WERI-Rb-1 (cell line): ENCODE results near the gene ATXN7L3.

Experiments used
- DNase-seq: peaks from one replicate; pipeline ENCODE4 v3.0.0-alpha.2; 2020
- H3K27ac ChIP-seq: fragments of 250-450 bp; sonication (Bioruptor Pico); 2 replicates; pipeline ENCODE4 v1.5.1; 2020; ENCODE audit warnings: mild to moderate bottlenecking, moderate library complexity
- H3K27me3 ChIP-seq: fragments of 250-450 bp; sonication (Bioruptor Pico); 2 replicates; pipeline ENCODE4 v1.5.1; 2021; ENCODE audit warnings: mild to moderate bottlenecking, low read depth, moderate library complexity; ENCODE audit not compliant: insufficient read depth, severe bottlenecking
- H3K36me3 ChIP-seq: fragments of 250-450 bp; sonication (Bioruptor Pico); 2 replicates; pipeline ENCODE4 v1.5.1; 2020; ENCODE audit warnings: mild to moderate bottlenecking, moderate library complexity
- H3K4me3 ChIP-seq: 2 replicates; pipeline ENCODE4 v1.5.1; 2011; ENCODE audit warnings: low read depth, mild to moderate bottlenecking, control low read depth, low read length
- H3K9me3 ChIP-seq: fragments of 250-450 bp; sonication (Bioruptor Pico); 2 replicates; pipeline ENCODE4 v1.5.1; 2021; ENCODE audit warnings: mild to moderate bottlenecking, moderate library complexity; ENCODE audit not compliant: severe bottlenecking
- TF ChIP-seq, protein P1 (sequence below): IDR thresholded peaks from 2 replicates; pipeline ENCODE4 v1.5.1; 2011; ENCODE audit warnings: low read depth, mild to moderate bottlenecking, control low read depth, inconsistent platforms, low read length

ATXN7L3 gene

GRCh38 chr17:44177640-44178039 is 22.0 kb downstream of the ATXN7L3 start:
- no peak overlapping the region for H3K27ac ChIP-seq

DNA sequence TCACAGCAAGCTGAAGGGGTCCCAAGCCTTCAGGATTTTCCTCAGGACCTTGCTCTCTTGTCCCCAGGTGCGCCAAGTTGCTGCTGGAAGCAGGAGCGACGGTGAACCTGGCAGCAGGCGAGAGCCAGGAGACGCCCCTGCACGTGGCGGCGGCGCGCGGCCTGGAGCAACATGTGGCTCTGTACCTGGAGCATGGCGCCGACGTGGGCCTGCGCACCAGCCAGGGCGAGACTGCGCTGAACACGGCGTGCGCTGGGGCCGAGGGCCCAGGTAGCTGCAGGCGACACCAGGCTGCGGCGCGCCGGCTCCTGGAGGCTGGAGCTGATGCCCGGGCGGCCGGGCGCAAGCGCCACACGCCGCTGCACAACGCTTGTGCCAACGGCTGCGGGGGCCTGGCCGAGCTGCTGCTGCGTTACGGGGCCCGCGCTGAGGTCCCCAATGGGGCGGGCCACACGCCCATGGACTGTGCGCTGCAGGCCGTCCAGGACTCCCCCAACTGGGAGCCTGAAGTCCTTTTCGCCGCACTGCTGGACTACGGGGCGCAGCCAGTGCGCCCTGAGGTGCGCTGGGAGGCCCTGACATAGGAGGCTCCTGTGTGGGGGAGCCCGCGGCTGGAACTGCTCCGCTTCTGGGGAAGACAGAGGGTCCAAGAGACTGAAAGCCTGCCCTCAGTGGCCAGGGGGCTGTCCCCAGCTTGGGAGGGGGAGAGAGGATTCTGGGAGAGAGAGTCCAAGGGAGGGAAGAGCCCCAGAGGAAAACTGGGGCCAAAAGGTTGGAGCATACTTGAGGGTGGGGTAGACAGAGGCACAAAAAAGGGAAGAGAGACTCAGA is 22.8 kb downstream of the ATXN7L3 start:
- Histone ChIP-seq H3K36me3 (peaks cover 53% of the 10 kb centered on the region), H3K27ac (no peak overlapping the region), H3K4me3 (no peak overlapping the region)

More at GRCh38 chr17:44177640-44178039, 22.0 kb downstream of the ATXN7L3 start:
- H3K36me3 ChIP-seq = peaks cover 61% of the 10 kb centered on the region
- DNase-seq = no peak
- H3K4me3 ChIP-seq = no peak overlapping the region
- no peaks in the 10 kb centered on the region for H3K27me3 ChIP-seq
- H3K9me3 ChIP-seq = no peaks in the 10 kb centered on the region
- TF ChIP-seq, protein P1, sequence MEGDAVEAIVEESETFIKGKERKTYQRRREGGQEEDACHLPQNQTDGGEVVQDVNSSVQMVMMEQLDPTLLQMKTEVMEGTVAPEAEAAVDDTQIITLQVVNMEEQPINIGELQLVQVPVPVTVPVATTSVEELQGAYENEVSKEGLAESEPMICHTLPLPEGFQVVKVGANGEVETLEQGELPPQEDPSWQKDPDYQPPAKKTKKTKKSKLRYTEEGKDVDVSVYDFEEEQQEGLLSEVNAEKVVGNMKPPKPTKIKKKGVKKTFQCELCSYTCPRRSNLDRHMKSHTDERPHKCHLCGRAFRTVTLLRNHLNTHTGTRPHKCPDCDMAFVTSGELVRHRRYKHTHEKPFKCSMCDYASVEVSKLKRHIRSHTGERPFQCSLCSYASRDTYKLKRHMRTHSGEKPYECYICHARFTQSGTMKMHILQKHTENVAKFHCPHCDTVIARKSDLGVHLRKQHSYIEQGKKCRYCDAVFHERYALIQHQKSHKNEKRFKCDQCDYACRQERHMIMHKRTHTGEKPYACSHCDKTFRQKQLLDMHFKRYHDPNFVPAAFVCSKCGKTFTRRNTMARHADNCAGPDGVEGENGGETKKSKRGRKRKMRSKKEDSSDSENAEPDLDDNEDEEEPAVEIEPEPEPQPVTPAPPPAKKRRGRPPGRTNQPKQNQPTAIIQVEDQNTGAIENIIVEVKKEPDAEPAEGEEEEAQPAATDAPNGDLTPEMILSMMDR = no peak

DNA sequence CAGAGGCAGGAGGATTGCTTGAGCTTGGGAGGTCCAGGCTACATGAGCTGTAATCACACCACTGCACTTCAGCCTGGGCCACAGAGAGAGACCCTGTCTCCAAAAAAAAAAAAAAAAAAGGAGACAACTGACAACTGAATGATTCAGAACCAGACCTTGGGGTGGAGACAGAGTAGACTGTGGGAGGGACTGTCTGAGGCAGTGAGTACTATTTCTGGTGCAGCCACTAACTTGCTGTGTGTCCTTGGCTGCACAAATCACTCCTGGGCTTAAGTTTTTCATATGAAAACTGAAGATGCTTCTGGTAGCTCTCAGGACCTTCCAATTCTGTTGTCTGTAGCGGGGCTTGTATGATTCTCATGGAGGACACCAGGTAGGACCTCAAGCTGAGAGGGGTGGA is 23.4 kb downstream of the ATXN7L3 start:
- no peaks in the 10 kb centered on the region for H3K9me3 ChIP-seq
- TF ChIP-seq, protein P1 = no peak
- H3K27ac ChIP-seq = no peak overlapping the region
- peaks cover 48% of the 10 kb centered on the region for H3K36me3 ChIP-seq
- H3K4me3 ChIP-seq = no peak overlapping the region
- H3K27me3 ChIP-seq = no peaks in the 10 kb centered on the region
- no peak for DNase-seq

More for the DNA sequence above, 22.8 kb downstream of the ATXN7L3 start:
- Histone ChIP-seq H3K9me3 (no peaks in the 10 kb centered on the region), H3K27me3 (no peaks in the 10 kb centered on the region)
- TF ChIP-seq, protein P1 = no peak
- no peak for DNase-seq

- H3K27me3 ChIP-seq = no peaks in the 10 kb centered on the region
- no peak overlapping the region for H3K27ac ChIP-seq
- no peaks in the 10 kb centered on the region for H3K9me3 ChIP-seq
- TF ChIP-seq, protein P1 = no peak
- H3K4me3 ChIP-seq = no peak overlapping the region
- DNase-seq = no peak
- H3K36me3 ChIP-seq = peaks cover 48% of the 10 kb centered on the region
These were observed 25.3 kb downstream of the ATXN7L3 start for GRCh38 chr17:44174427-44174826.

- TF ChIP-seq, protein P1 = no peak
- H3K27me3 ChIP-seq = no peaks in the 10 kb centered on the region
- no peaks in the 10 kb centered on the region for H3K9me3 ChIP-seq
- 0 out of 2 replicates have a peak overlapping the region, but pooled peaks have one; percentile 18 for H3K27ac ChIP-seq
- H3K36me3 ChIP-seq = peaks cover 24% of the 10 kb centered on the region
- DNase-seq = no peak
- H3K4me3 ChIP-seq = no peak overlapping the region
These were observed 27.7 kb downstream of the ATXN7L3 start for GRCh38 chr17:44171931-44172455.
